Measurements from ENCODE around the gene ZNFX1.
"Not testable (repeated sequence)": the region's sequence is repeated elsewhere in the genome, so short reads cannot be mapped to it uniquely, and the experiment has no call there.

The ZNFX1 gene

GRCh38 chr20:49278036-49278817 lies at the start of gene ZNFX1:
Gene ZNFX1, minus strand, starts transcription at chr20:49278057. Its CDS starts 2,218 bp downstream, at chr20:49275839.
- Mint-ChIP-seq H3K27ac (peak within 1 kb of the TSS; percentile 98), H3K27me3 (ENCODE audit: low read depth) (no peaks in the 10 kb centered on the region), H3K36me3 (ENCODE audit: low read depth) (peaks cover 76% of the 10 kb centered on the region), H3K4me1 (ENCODE audit: low read depth) (peaks cover 54% of the 10 kb centered on the region), H3K9me3 (peaks cover 31% of the 10 kb centered on the region), H3K4me3 (peak within 1 kb of the TSS; percentile 99)

GRCh38 chr20:49326026-49326425 lies 48.2 kb upstream of the ZNFX1 start:
- peaks cover 60% of the 10 kb centered on the region for H3K27me3 Mint-ChIP-seq (ENCODE audit: low read depth)
- no peaks in the 10 kb centered on the region for H3K9me3 Mint-ChIP-seq
- no peak overlapping the region for H3K4me3 Mint-ChIP-seq
- H3K36me3 Mint-ChIP-seq (ENCODE audit: low read depth), result no peaks in the 10 kb centered on the region
- H3K4me1 Mint-ChIP-seq (ENCODE audit: low read depth), result peaks cover 20% of the 10 kb centered on the region
- H3K27ac Mint-ChIP-seq, result no peak overlapping the region

GRCh38 chr20:49324306-49324705 lies 46.4 kb upstream of the ZNFX1 start:
- Mint-ChIP-seq H3K4me1 (ENCODE audit: low read depth) (peaks cover 20% of the 10 kb centered on the region), H3K36me3 (ENCODE audit: low read depth) (peaks cover under 1% of the 10 kb centered on the region), H3K27me3 (ENCODE audit: low read depth) (peaks cover 63% of the 10 kb centered on the region), H3K9me3 (no peaks in the 10 kb centered on the region), H3K27ac (peak overlapping the region; percentile 38), H3K4me3 (no peak overlapping the region)

GRCh38 chr20:49323622-49324238 lies 45.9 kb upstream of the ZNFX1 start:
- H3K27ac Mint-ChIP-seq, result peak overlapping the region; percentile 39
- H3K9me3 Mint-ChIP-seq, result no peaks in the 10 kb centered on the region
- no peak overlapping the region for H3K4me3 Mint-ChIP-seq
- peaks cover 23% of the 10 kb centered on the region for H3K4me1 Mint-ChIP-seq (ENCODE audit: low read depth)
- H3K27me3 Mint-ChIP-seq (ENCODE audit: low read depth), result peaks cover 65% of the 10 kb centered on the region
- H3K36me3 Mint-ChIP-seq (ENCODE audit: low read depth), result peaks cover 3% of the 10 kb centered on the region

- Mint-ChIP-seq H3K36me3 (ENCODE audit: low read depth) (peaks cover 5% of the 10 kb centered on the region), H3K27ac (no peak overlapping the region), H3K9me3 (no peaks in the 10 kb centered on the region), H3K27me3 (ENCODE audit: low read depth) (peaks cover 79% of the 10 kb centered on the region), H3K4me3 (no peak overlapping the region), H3K4me1 (ENCODE audit: low read depth) (peaks cover 22% of the 10 kb centered on the region)
These were observed 42.6 kb upstream of the ZNFX1 start for GRCh38 chr20:49320460-49320859.

GRCh38 chr20:49319208-49319809 lies 41.5 kb upstream of the ZNFX1 start:
- Mint-ChIP-seq H3K4me1 (ENCODE audit: low read depth) (peaks cover 16% of the 10 kb centered on the region), H3K27ac (no peak overlapping the region), H3K9me3 (no peaks in the 10 kb centered on the region), H3K4me3 (peak overlapping the region; percentile 90), H3K36me3 (ENCODE audit: low read depth) (peaks cover 5% of the 10 kb centered on the region), H3K27me3 (ENCODE audit: low read depth) (peaks cover 82% of the 10 kb centered on the region)

- Mint-ChIP-seq H3K27ac (no peak overlapping the region), H3K36me3 (ENCODE audit: low read depth) (peaks cover 5% of the 10 kb centered on the region), H3K9me3 (no peaks in the 10 kb centered on the region), H3K4me1 (ENCODE audit: low read depth) (peaks cover 12% of the 10 kb centered on the region), H3K4me3 (peak overlapping the region; percentile 90), H3K27me3 (ENCODE audit: low read depth) (peaks cover 86% of the 10 kb centered on the region)
These were observed 40.8 kb upstream of the ZNFX1 start for GRCh38 chr20:49318430-49319207.

- peaks cover 86% of the 10 kb centered on the region for H3K27me3 Mint-ChIP-seq (ENCODE audit: low read depth)
- peaks cover 5% of the 10 kb centered on the region for H3K36me3 Mint-ChIP-seq (ENCODE audit: low read depth)
- peaks cover 10% of the 10 kb centered on the region for H3K4me1 Mint-ChIP-seq (ENCODE audit: low read depth)
- H3K4me3 Mint-ChIP-seq, result no peak overlapping the region
- no peak overlapping the region for H3K27ac Mint-ChIP-seq
- no peaks in the 10 kb centered on the region for H3K9me3 Mint-ChIP-seq
These were observed 40.2 kb upstream of the ZNFX1 start for GRCh38 chr20:49318091-49318429.

GRCh38 chr20:49316704-49317103 lies 38.8 kb upstream of the ZNFX1 start:
- Mint-ChIP-seq H3K27me3 (ENCODE audit: low read depth) (peaks cover 80% of the 10 kb centered on the region), H3K27ac (no peak overlapping the region), H3K4me3 (no peak overlapping the region), H3K4me1 (ENCODE audit: low read depth) (peaks cover 6% of the 10 kb centered on the region), H3K9me3 (no peaks in the 10 kb centered on the region), H3K36me3 (ENCODE audit: low read depth) (peaks cover 5% of the 10 kb centered on the region)

- peaks cover 75% of the 10 kb centered on the region for H3K27me3 Mint-ChIP-seq (ENCODE audit: low read depth)
- H3K9me3 Mint-ChIP-seq, result peaks cover 6% of the 10 kb centered on the region
- H3K4me3 Mint-ChIP-seq, result no peak overlapping the region
- H3K36me3 Mint-ChIP-seq (ENCODE audit: low read depth), result peaks cover 8% of the 10 kb centered on the region
- no peak overlapping the region for H3K27ac Mint-ChIP-seq
- H3K4me1 Mint-ChIP-seq (ENCODE audit: low read depth), result peaks cover 4% of the 10 kb centered on the region
These were observed 37.7 kb upstream of the ZNFX1 start for GRCh38 chr20:49315580-49315979.

- H3K27me3 Mint-ChIP-seq (ENCODE audit: low read depth), result peaks cover 69% of the 10 kb centered on the region
- H3K36me3 Mint-ChIP-seq (ENCODE audit: low read depth); H3K27ac Mint-ChIP-seq; H3K4me3 Mint-ChIP-seq; H3K9me3 Mint-ChIP-seq; H3K4me1 Mint-ChIP-seq (ENCODE audit: low read depth): not testable (repeated sequence)
These were observed 36.2 kb upstream of the ZNFX1 start for GRCh38 chr20:49314052-49314451.

GRCh38 chr20:49313283-49313682 lies 35.4 kb upstream of the ZNFX1 start:
- H3K27me3 Mint-ChIP-seq (ENCODE audit: low read depth), result peaks cover 66% of the 10 kb centered on the region
- H3K36me3 Mint-ChIP-seq (ENCODE audit: low read depth), result peaks cover 3% of the 10 kb centered on the region
- H3K4me1 Mint-ChIP-seq (ENCODE audit: low read depth), result no peaks in the 10 kb centered on the region
- peaks cover 10% of the 10 kb centered on the region for H3K9me3 Mint-ChIP-seq
- no peak overlapping the region for H3K4me3 Mint-ChIP-seq
- no peak overlapping the region for H3K27ac Mint-ChIP-seq

GRCh38 chr20:49312661-49313060 lies 34.8 kb upstream of the ZNFX1 start:
- Mint-ChIP-seq H3K27ac (no peak overlapping the region), H3K4me1 (ENCODE audit: low read depth) (no peaks in the 10 kb centered on the region), H3K4me3 (no peak overlapping the region), H3K36me3 (ENCODE audit: low read depth) (peaks cover 3% of the 10 kb centered on the region), H3K9me3 (peaks cover 10% of the 10 kb centered on the region), H3K27me3 (ENCODE audit: low read depth) (peaks cover 60% of the 10 kb centered on the region)

- H3K27ac Mint-ChIP-seq, result no peak overlapping the region
- peaks cover 3% of the 10 kb centered on the region for H3K36me3 Mint-ChIP-seq (ENCODE audit: low read depth)
- peaks cover 10% of the 10 kb centered on the region for H3K9me3 Mint-ChIP-seq
- no peak overlapping the region for H3K4me3 Mint-ChIP-seq
- no peaks in the 10 kb centered on the region for H3K4me1 Mint-ChIP-seq (ENCODE audit: low read depth)
- H3K27me3 Mint-ChIP-seq (ENCODE audit: low read depth), result peaks cover 41% of the 10 kb centered on the region
These were observed 32.8 kb upstream of the ZNFX1 start for GRCh38 chr20:49310705-49311104.
